GM12878 (cell line): ENCODE data around the gene CACNA1A. TPM values are rescaled to one million over a fixed set of nuclear protein-coding genes. Genes with fewer than 3 reads are reported as not detected.

Source experiments
- ATAC-seq: fragments of 200-7000 bp; cut with Tn5 transposase; 3 replicates; pipeline ENCODE4 v1.9.1; 2020; ENCODE audit warnings: mild to moderate bottlenecking, moderate library complexity
- BruUV-seq: library from RNA; stranded (reverse); fragments of 400-500 nt; replicated peaks from 2 replicates; lab custom pipeline; 2021; lab: Mats Ljungman, UMichigan
- CTCF ChIA-PET: fragments of 300-600 bp; sonication (Branson Sonifier 250); formaldehyde crosslinking; extraction: SDS; loops from one replicate; lab custom pipeline; 2021; ENCODE audit warnings: inconsistent platforms; lab: Yijun Ruan, JAX
- POLR2A ChIA-PET: fragments of 350-600 bp; formaldehyde crosslinking; extraction: SDS; loops from one replicate; lab custom pipeline; 2021; ENCODE audit warnings: inconsistent platforms; lab: Charles Lee
- RAD21 ChIA-PET: fragments of 300-600 bp; sonication (Branson Sonifier 250); formaldehyde crosslinking; loops from one replicate; lab custom pipeline; 2023; ENCODE audit warnings: antibody characterized with exemption; ENCODE audit not compliant: unreplicated experiment; lab: Charles Lee
- SMC1A ChIA-PET: fragments of 300-600 bp; sonication (Branson Sonifier 250); formaldehyde crosslinking; loops from one replicate; lab custom pipeline; 2023; ENCODE audit not compliant: unreplicated experiment, uncharacterized antibody; lab: Charles Lee
- DNase-seq: peaks from one replicate; pipeline ENCODE4 v3.0.0-alpha.2; 2011; ENCODE audit warnings: low read depth, low spot score
- FAIRE-seq: peaks from 3 replicates; lab custom pipeline; 2011; peaks lifted over from hg19 to GRCh38; lab: Jason Lieb, UNC
- H2AFZ ChIP-seq: 2 replicates; pipeline ENCODE4 v1.6.0; 2011; ENCODE audit warnings: low read depth, low read length, control low read depth; ENCODE audit not compliant: control insufficient read depth
- H3K27ac ChIP-seq: 2 replicates; pipeline ENCODE4 v1.5.1; 2011; ENCODE audit warnings: control low read depth; ENCODE audit not compliant: control insufficient read depth, insufficient read depth
- H3K27me3 ChIP-seq, 2 experiments: replicated peaks in 1 of 2; 2 replicates each; pipeline versions ENCODE4 v1.6.0 to v1.6.1; 2011; ENCODE audit warnings: low read length in 1 of 2; ENCODE audit not compliant: control insufficient read depth in 2 of 2, insufficient read depth in 2 of 2
- H3K36me3 ChIP-seq, 2 experiments: 2 replicates each; pipeline ENCODE4 v1.5.1; 2011; ENCODE audit warnings: low read length in 1 of 2; ENCODE audit not compliant: control insufficient read depth in 2 of 2, insufficient read depth in 2 of 2
- H3K4me1 ChIP-seq: 2 replicates; pipeline ENCODE4 v1.6.1; 2011; ENCODE audit warnings: mild to moderate bottlenecking, low read length, moderate library complexity, mixed read lengths; ENCODE audit not compliant: control insufficient read depth, insufficient read depth
- H3K4me2 ChIP-seq: 2 replicates; pipeline ENCODE4 v1.6.0; 2011; ENCODE audit warnings: control low read depth; ENCODE audit not compliant: control insufficient read depth, insufficient read depth
- H3K4me3 ChIP-seq: fragments of 200-600 bp; sonication (generic); 2 replicates; pipeline ENCODE4 v1.5.1; 2016
- H3K79me2 ChIP-seq: 2 replicates; pipeline ENCODE4 v1.6.0; 2011; ENCODE audit warnings: low read length; ENCODE audit not compliant: control insufficient read depth, insufficient read depth
- H3K9ac ChIP-seq: 2 replicates; pipeline ENCODE4 v1.8.0; 2011; ENCODE audit warnings: low read length, control low read depth, mixed read lengths; ENCODE audit not compliant: control insufficient read depth, insufficient read depth
- H3K9me3 ChIP-seq: replicated peaks from 3 replicates; pipeline ENCODE4 v1.5.1; 2011; ENCODE audit warnings: mild to moderate bottlenecking, low read length; ENCODE audit not compliant: control insufficient read depth, insufficient read depth
- H4K20me1 ChIP-seq: 2 replicates; pipeline ENCODE4 v1.6.0; 2011; ENCODE audit not compliant: control insufficient read depth, insufficient read depth
- BHLHE40 ChIP-seq, 2 experiments: fragments of 450-650 bp in 1 of 2; IDR thresholded peaks; 2 replicates each; pipeline ENCODE4 v1.6.1; 2011 to 2017; ENCODE audit warnings: low read depth in 2 of 2, borderline replicate concordance in 1 of 2, improper control_type of control experiment in 1 of 2, low read length in 1 of 2, mild to moderate bottlenecking in 1 of 2
- CHD4 ChIP-seq: fragments of 200-600 bp; sonication (generic); IDR thresholded peaks from 2 replicates; pipeline ENCODE4 v1.6.1; 2016; ENCODE audit warnings: mild to moderate bottlenecking
- MEF2B ChIP-seq: fragments of 450-650 bp; IDR thresholded peaks from 2 replicates; pipeline ENCODE4 v1.6.1; 2018; ENCODE audit warnings: mild to moderate bottlenecking, moderate library complexity; ENCODE audit not compliant: partially characterized antibody, poor library complexity, severe bottlenecking
- MTA3 ChIP-seq: IDR thresholded peaks from 2 replicates; pipeline ENCODE4 v1.6.1; 2012; ENCODE audit warnings: low read length, inconsistent platforms, borderline replicate concordance
- NFYB ChIP-seq: IDR thresholded peaks from 2 replicates; pipeline ENCODE4 v1.6.1; 2011; ENCODE audit warnings: low read depth, mild to moderate bottlenecking, low read length, improper control_type of control experiment, moderate library complexity; ENCODE audit not compliant: insufficient read depth
- TAF1 ChIP-seq: IDR thresholded peaks from 2 replicates; pipeline ENCODE4 v1.6.1; 2011; ENCODE audit warnings: mild to moderate bottlenecking, low read depth, low read length, borderline replicate concordance
- whole genome bisulfite sequencing: methylation state at CpG from one replicate; pipeline ENCODE4 v1.1.6; 2016; ENCODE audit warnings: low lambda C conversion rate; ENCODE audit not compliant: insufficient replicate concordance, insufficient coverage; ENCODE audit errors: missing lambda C conversion rate; 5-methylcytosine and 5-hydroxymethylcytosine counted together
- in situ Hi-C: fragments of 300-500 bp; cut with MboI; formaldehyde crosslinking; loops from 9 replicates; pipeline ENCODE4 v1.14.3; 2018; ENCODE audit warnings: mixed read lengths
- intact Hi-C: fragments of 100-400 bp; cut with micrococcal nuclease; formaldehyde crosslinking; loops from one replicate; pipeline ENCODE4 v1.14.2; 2022; ENCODE audit not compliant: unreplicated experiment
- polyA plus RNA-seq, 11 experiments: library from polyadenylated mRNA; depleted of rRNA in 4 of 11; unstranded in 6 of 11; stranded (reverse) in 5 of 11; fragments of >200 nt; fragmentation: Nextera tagmentation in 4 of 11; fragmentation: Illumina TruSeq in 1 of 11; extraction: Ambion mirVana in 4 of 11; extraction: Trizol in 1 of 11; gene quantifications; 1 replicate in 1 of 11; 2 replicates in 10 of 11; pipeline versions ENCODE4 v1.2.1 to v1.2.3, GENCODE V29; 2011 to 2016; ENCODE audit warnings: inconsistent platforms in 2 of 11, missing spikeins in 2 of 11, low read depth in 1 of 11
- total RNA-seq, 4 experiments: library from RNA; depleted of rRNA in 3 of 4; stranded (reverse); fragments of >200 nt in 3 of 4; fragmentation: Illumina TruSeq in 1 of 4; extraction: Trizol in 1 of 4; gene quantifications; 2 replicates each; pipeline versions ENCODE4 v1.2.1 to v1.2.3, GENCODE V29; 2013 to 2021

The CACNA1A gene
- total and polyA plus RNA-seq, 10 of the 15 experiments (the other 5 are each of a cell fraction or from before 2014, with no cell fraction given), result 1.1 to 4.4 (median 2.5) TPM

GRCh38 chr19:13294812-13295567 lies 211.3 kb downstream of the CACNA1A start:
- intact Hi-C loops, result no loop called here
- DNase-seq, result no peak
- no peaks in the 10 kb centered on the region for H3K9me3 ChIP-seq
- no peak overlapping the region for H2AFZ ChIP-seq
- no peak for FAIRE-seq
- RAD21 ChIA-PET, result no interaction called here
- H3K4me1 ChIP-seq, result no peaks in the 10 kb centered on the region
- H3K27ac ChIP-seq, result no peak overlapping the region
- H3K4me3 ChIP-seq, result no peak overlapping the region
- TF ChIP-seq MTA3 (no peak), TAF1 (no peak), MEF2B (no peak), NFYB (no peak), CHD4 (no peak), BHLHE40 (IDR thresholded peaks at IDR 0.05; ENCODE audit: borderline replicate concordance in 1 of 2, low read depth in 2 of 2, low read length in 1 of 2) (no peak)
- TF ChIP-seq, all 136 proteins: peak for 0
- ChIA-PET SMC1A (no interaction called here), POLR2A (no interaction called here), CTCF (interaction anchor here (0.8 kb wide), 1 partner anchor 17 kb away, joined by 3 read pairs; no protein-coding TSS in a partner anchor)
- no peak for ATAC-seq
- in situ Hi-C loops, result loop anchor here (25.0 kb wide), 1 partner anchor 767 kb away; the partner anchor contains the start of genes MISP3 and PALM3
- Histone ChIP-seq H3K4me2 (no peak overlapping the region), H3K27me3 (peaks cover 0 to 3% of the 10 kb centered on the region in 2 experiments; a peak in 3 of 4 replicates), H3K36me3 (no peaks in the 10 kb centered on the region), H3K9ac (no peak overlapping the region), H4K20me1 (no peaks in the 10 kb centered on the region), H3K79me2 (no peaks in the 10 kb centered on the region)
- BruUV-seq, result no TSS peak
- WGBS, result 2% methylated on average over 5 of the region's 5 CpGs
